Suprapubic skin (tissue), 4 donors: ENCODE results near the gene IST1. TPM values are rescaled to one million over a fixed set of nuclear protein-coding genes. Genes with fewer than 3 reads are reported as not detected.

Source experiments
- DNase-seq, 2 donors: peaks; one replicate each; pipeline ENCODE4 v3.0.0-alpha.2; 2019; ENCODE audit warnings: low spot score in 2 of 2
- H3K27ac ChIP-seq: fragments of 200-600 bp; sonication (generic); one replicate; pipeline ENCODE4 v1.5.1; 2019
- H3K27me3 ChIP-seq: fragments of 200-600 bp; sonication (generic); one replicate; pipeline ENCODE4 v1.5.1; 2019
- H3K36me3 ChIP-seq: fragments of 200-600 bp; sonication (generic); one replicate; pipeline ENCODE4 v1.5.1; 2019
- H3K4me1 ChIP-seq: fragments of 200-600 bp; sonication (generic); one replicate; pipeline ENCODE4 v1.5.1; 2019
- H3K4me3 ChIP-seq: fragments of 200-600 bp; sonication (generic); one replicate; pipeline ENCODE4 v1.5.1; 2019; ENCODE audit warnings: mild to moderate bottlenecking
- H3K9me3 ChIP-seq: fragments of 200-600 bp; sonication (generic); one replicate; pipeline ENCODE4 v1.5.1; 2019
- CTCF ChIP-seq, 2 donors: fragments of 200-600 bp in 1 of 2; fragments of 450-650 bp in 1 of 2; sonication (generic) in 1 of 2; IDR thresholded peaks; one replicate each; pipeline ENCODE4 v1.5.1; 2016 to 2019; ENCODE audit warnings: antibody characterized with exemption in 2 of 2, mild to moderate bottlenecking in 1 of 2, moderate library complexity in 1 of 2
- EP300 ChIP-seq: sonication (generic); formaldehyde crosslinking; IDR thresholded peaks from one replicate; pipeline ENCODE4 v1.6.1; 2017; ENCODE audit warnings: antibody characterized with exemption
- POLR2A ChIP-seq, 2 donors: fragments of 450-650 bp; IDR thresholded peaks; one replicate each; pipeline ENCODE4 v1.6.1; 2017; ENCODE audit warnings: antibody characterized with exemption in 2 of 2, mild to moderate bottlenecking in 2 of 2, moderate library complexity in 2 of 2
- POLR2AphosphoS5 ChIP-seq, 3 donors: sonication (generic); formaldehyde crosslinking; IDR thresholded peaks; one replicate each; pipeline ENCODE4 v1.6.1; 2017; ENCODE audit warnings: antibody characterized with exemption in 3 of 3
- WGBS: methylation state at CpG from one replicate; pipeline ENCODE4 v1.1.5; 2018; 5-methylcytosine and 5-hydroxymethylcytosine counted together
- total RNA-seq, 4 donors: library from RNA; depleted of rRNA; stranded (reverse); fragments of >200 nt; gene quantifications; one replicate each; pipeline ENCODE4 v1.1.0, GENCODE V29; 2016

The IST1 gene
- total RNA-seq, 4 donors from 2014 or later, result 171 to 405 (median 201) TPM

GRCh38 chr16:71894229-71894920 lies 956 bp upstream of the IST1 start:
- Histone ChIP-seq H3K9me3 (no peaks in the 10 kb centered on the region), H3K36me3 (no peaks in the 10 kb centered on the region), H3K27me3 (no peaks in the 10 kb centered on the region), H3K4me1 (peaks cover 30% of the 10 kb centered on the region), H3K27ac (peak overlapping the region; percentile 89), H3K4me3 (peak overlapping the region; percentile 62)
- TF ChIP-seq EP300, result no peak
- no peak for TF ChIP-seq POLR2AphosphoS5 (IDR thresholded peaks at IDR 0.05)
- TF ChIP-seq POLR2A (IDR thresholded peaks at IDR 0.05), result no peak
- no peak for TF ChIP-seq CTCF (IDR thresholded peaks at IDR 0.05)
- under 1% methylated on average over 31 of the region's 31 CpGs for WGBS
- no peak for DNase-seq

GRCh38 chr16:71895679-71896365 lies 491 bp downstream of the IST1 start:
- no peaks in the 10 kb centered on the region for H3K9me3 ChIP-seq
- peak overlapping the region; percentile 89 for H3K27ac ChIP-seq
- H3K4me3 ChIP-seq, result peak overlapping the region; percentile 62
- H3K4me1 ChIP-seq, result peaks cover 35% of the 10 kb centered on the region
- no peak for TF ChIP-seq CTCF (IDR thresholded peaks at IDR 0.05)
- TF ChIP-seq POLR2AphosphoS5 (IDR thresholded peaks at IDR 0.05), result no peak
- TF ChIP-seq EP300, result no peak
- peak in 1 of 2 donors; percentile 78 for DNase-seq
- H3K27me3 ChIP-seq, result no peaks in the 10 kb centered on the region
- H3K36me3 ChIP-seq, result no peaks in the 10 kb centered on the region
- WGBS, result under 1% methylated on average over 32 of the region's 44 CpGs

- Histone ChIP-seq H3K27me3 (no peaks in the 10 kb centered on the region), H3K4me3 (peak overlapping the region; percentile 62), H3K27ac (no peak overlapping the region), H3K36me3 (no peaks in the 10 kb centered on the region), H3K4me1 (peaks cover 46% of the 10 kb centered on the region), H3K9me3 (no peaks in the 10 kb centered on the region)
- TF ChIP-seq EP300 (no peak), POLR2AphosphoS5 (IDR thresholded peaks at IDR 0.05) (no peak), CTCF (IDR thresholded peaks at IDR 0.05) (no peak), POLR2A (IDR thresholded peaks at IDR 0.05) (no peak)
- no peak for DNase-seq
- WGBS, result 50% methylated on average over 15 of the region's 15 CpGs
Observed at GRCh38 chr16:71896764-71897368, 1.5 kb downstream of the IST1 start.

- Histone ChIP-seq H3K4me3 (no peak overlapping the region), H3K9me3 (no peaks in the 10 kb centered on the region), H3K36me3 (no peaks in the 10 kb centered on the region), H3K27me3 (no peaks in the 10 kb centered on the region), H3K27ac (no peak overlapping the region), H3K4me1 (peaks cover 44% of the 10 kb centered on the region)
- TF ChIP-seq POLR2AphosphoS5 (IDR thresholded peaks at IDR 0.05) (no peak), POLR2A (IDR thresholded peaks at IDR 0.05) (no peak), EP300 (no peak), CTCF (IDR thresholded peaks at IDR 0.05) (no peak)
- DNase-seq, result no peak
- whole genome bisulfite sequencing, result 94% methylated on average over 4 of the region's 4 CpGs
Observed at GRCh38 chr16:71899171-71899570, 3.8 kb downstream of the IST1 start.
